AG04450 (cell line): ENCODE results near the gene MIF. TPM values are rescaled to one million over a fixed set of nuclear protein-coding genes. Genes with fewer than 3 reads are reported as not detected.
"Not testable (repeated sequence)": the region's sequence is repeated elsewhere in the genome, so short reads cannot be mapped to it uniquely, and the experiment has no call there.

Experiments used
- CTCF ChIA-PET: fragments of 300-600, 350-600 bp; formaldehyde crosslinking; extraction: SDS; loops from one replicate; lab custom pipeline; 2022; ENCODE audit warnings: antibody characterized with exemption, inconsistent platforms; lab: Charles Lee
- POLR2A ChIA-PET: fragments of 350-600 bp; formaldehyde crosslinking; extraction: SDS; loops from one replicate; lab custom pipeline; 2021; ENCODE audit warnings: antibody characterized with exemption, inconsistent platforms; lab: Yijun Ruan, JAX
- DNase-seq: peaks from one replicate; pipeline ENCODE4 v3.0.0-alpha.2; 2011; ENCODE audit warnings: low read depth, low spot score
- H3K27ac ChIP-seq: one replicate; pipeline ENCODE4 v1.5.1; 2012; ENCODE audit warnings: low read depth, low read length, control low read depth
- H3K27me3 ChIP-seq: one replicate; pipeline ENCODE4 v1.6.0; 2012; ENCODE audit warnings: low read length; ENCODE audit not compliant: control insufficient read depth, insufficient read depth
- H3K4me3 ChIP-seq: 2 replicates; pipeline ENCODE4 v1.5.1; 2011; ENCODE audit warnings: mild to moderate bottlenecking, low read depth, low read length, control low read depth
- H3K9me3 ChIP-seq: 2 replicates; pipeline ENCODE4 v1.5.1; 2012; ENCODE audit warnings: low read length; ENCODE audit not compliant: control insufficient read depth, insufficient read depth
- CTCF ChIP-seq: IDR thresholded peaks from 2 replicates; pipeline ENCODE4 v1.5.1; 2011; ENCODE audit warnings: low read depth, low read length, control low read depth, inconsistent platforms
- polyA plus RNA-seq: library from polyadenylated mRNA; depleted of rRNA; stranded (reverse); fragments of >200 nt; gene quantifications from 2 replicates; pipeline ENCODE4 v1.2.3, GENCODE V29; 2011

The MIF gene
- polyA plus RNA-seq, 1 experiment: 154 TPM

DNA sequence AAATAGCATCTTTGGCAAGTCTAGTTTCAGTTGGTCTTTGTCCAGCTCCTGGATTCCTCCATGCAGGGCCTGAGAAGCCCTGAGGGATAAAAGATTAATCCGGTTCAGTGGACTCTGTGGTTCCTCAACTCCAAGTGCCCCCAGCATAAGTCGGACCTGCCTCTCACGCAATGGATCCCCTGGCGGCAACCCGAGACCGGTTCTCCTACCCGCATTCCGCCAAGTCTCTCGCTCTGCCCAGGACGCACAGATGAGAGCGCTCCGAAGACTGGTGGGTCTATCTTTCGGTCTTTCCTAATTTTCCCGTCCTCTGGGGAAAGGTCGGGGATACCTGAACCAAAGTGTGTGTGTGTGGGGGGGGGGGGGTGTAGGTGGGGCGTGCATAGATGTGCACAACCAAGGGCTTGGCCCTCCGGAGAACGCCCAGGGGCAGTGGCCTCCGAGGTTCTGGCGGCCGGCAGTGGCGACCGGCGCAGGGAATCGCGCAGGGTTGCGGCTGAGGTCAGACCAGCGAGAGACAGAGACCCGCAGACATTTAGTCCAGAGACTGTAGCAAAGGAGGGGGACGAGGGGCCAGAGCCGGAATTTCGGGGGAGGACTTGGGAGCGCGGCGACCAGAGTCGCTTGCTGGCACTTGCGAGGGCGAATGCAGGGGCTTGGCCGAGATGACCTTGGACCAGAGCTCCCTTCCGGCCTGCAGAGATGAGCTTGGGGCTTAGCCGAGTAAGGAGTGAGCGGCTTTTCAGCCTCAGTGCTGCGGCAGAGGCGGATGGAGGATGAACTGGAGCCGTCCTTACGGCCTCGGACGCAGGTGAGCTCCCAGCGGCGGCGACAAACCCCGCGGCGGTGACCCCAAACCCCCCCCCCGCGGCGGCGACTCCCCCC, 37.2 kb upstream of the MIF start:
- H3K27ac ChIP-seq: peak overlapping the region; percentile 57
- TF ChIP-seq CTCF: peak; percentile 36
- ChIA-PET CTCF (interaction anchor here (0.6 to 3.4 kb wide), 10 partner anchors 8 to 902 kb away, joined by 3 to 39 read pairs (median 4); partner anchors contain the start of gene MIF), POLR2A (interaction anchor here (0.7 to 1.2 kb wide), 8 partner anchors 7 to 82 kb away, joined by 3 to 10 read pairs (median 4); partner anchors contain the start of gene MIF)
- no peaks in the 10 kb centered on the region for H3K9me3 ChIP-seq
- no peaks in the 10 kb centered on the region for H3K27me3 ChIP-seq
- DNase-seq: no peak
- peak overlapping the region; percentile 87 for H3K4me3 ChIP-seq

GRCh38 chr22:23857606-23858483, 36.3 kb upstream of the MIF start, which contains the start of gene SLC2A11:
Gene SLC2A11, plus strand, starts transcription at chr22:23857875. Its CDS starts 125 bp downstream, at chr22:23858000.
- Histone ChIP-seq H3K4me3 (peak within 1 kb of the TSS; percentile 87), H3K9me3 (no peaks in the 10 kb centered on the region), H3K27ac (peak within 1 kb of the TSS; percentile 57), H3K27me3 (no peaks in the 10 kb centered on the region)
- no peak; the same call in none of the 2 replicates for TF ChIP-seq CTCF
- CTCF ChIA-PET: interaction anchor here (0.6 to 3.4 kb wide), 16 partner anchors 9 to 901 kb away, joined by 3 to 39 read pairs (median 4); partner anchors contain the start of gene MIF
- peak; percentile 92 for DNase-seq
- POLR2A ChIA-PET: interaction anchor here (0.6 to 1.2 kb wide), 9 partner anchors 8 to 83 kb away, joined by 3 to 10 read pairs (median 4); partner anchors contain the start of gene MIF

GRCh38 chr22:23858484-23858815, 35.7 kb upstream of the MIF start:
- Histone ChIP-seq H3K9me3 (no peaks in the 10 kb centered on the region), H3K27ac (no peak overlapping the region), H3K27me3 (no peaks in the 10 kb centered on the region), H3K4me3 (peak overlapping the region; percentile 87)
- ChIA-PET POLR2A (interaction anchor here (0.6 kb wide), 1 partner anchor 67 kb away, joined by 3 read pairs; no protein-coding TSS in a partner anchor), CTCF (interaction anchor here (0.6 to 3.4 kb wide), 8 partner anchors 9 to 146 kb away, joined by 3 to 39 read pairs (median 5); partner anchors contain the start of gene MIF)
- peak; percentile 36; the same call in 1 of the 2 replicates for TF ChIP-seq CTCF
- DNase-seq: no peak

DNA sequence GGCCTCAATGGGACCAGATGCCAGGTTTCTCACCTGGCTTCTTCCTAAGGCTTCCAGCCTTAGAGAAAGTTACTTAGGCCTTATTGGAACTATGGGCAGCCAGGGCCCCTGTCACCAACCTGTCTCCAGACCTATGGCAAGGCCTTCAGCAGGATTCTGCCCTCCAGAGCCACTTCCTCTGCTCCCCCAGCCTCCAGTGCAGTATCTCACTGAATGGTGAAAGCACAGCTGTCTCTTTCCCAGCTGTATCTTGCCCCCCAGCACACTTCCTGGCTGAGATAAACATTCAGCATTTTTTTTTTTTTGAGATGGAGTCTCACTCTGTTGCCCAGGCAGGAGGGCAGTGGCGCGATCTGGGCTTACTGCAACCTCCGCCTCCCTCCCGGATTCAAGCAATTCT, 35.0 kb upstream of the MIF start:
- Histone ChIP-seq H3K27ac (no peak overlapping the region), H3K9me3 (no peaks in the 10 kb centered on the region), H3K4me3 (no peak overlapping the region), H3K27me3 (no peaks in the 10 kb centered on the region)
- TF ChIP-seq CTCF: no peak
- ChIA-PET CTCF (interaction anchor here (1.0 to 3.4 kb wide), 5 partner anchors 10 to 90 kb away, joined by 4 to 39 read pairs (median 7); partner anchors contain the start of gene MIF), POLR2A (no interaction called here)
- no peak for DNase-seq

GRCh38 chr22:23860187-23860586, 34.0 kb upstream of the MIF start:
- H3K4me3 ChIP-seq, DNase-seq, H3K9me3 ChIP-seq, POLR2A ChIA-PET, H3K27ac ChIP-seq, H3K27me3 ChIP-seq: not testable (repeated sequence)
- CTCF ChIA-PET: interaction anchor here (0.7 to 3.4 kb wide), 2 partner anchors 11 to 96 kb away, joined by 3 to 39 read pairs; no protein-coding TSS in a partner anchor
